Measurements from ENCODE around the gene RPL28. TPM values are rescaled to one million over a fixed set of nuclear protein-coding genes. Genes with fewer than 3 reads are reported as not detected.

RPL28 gene
- total and polyA plus RNA-seq, 2 of the 13 experiments (the other 11 are each of a cell fraction or from before 2014, with no cell fraction given), result 105 to 420 TPM

DNA sequence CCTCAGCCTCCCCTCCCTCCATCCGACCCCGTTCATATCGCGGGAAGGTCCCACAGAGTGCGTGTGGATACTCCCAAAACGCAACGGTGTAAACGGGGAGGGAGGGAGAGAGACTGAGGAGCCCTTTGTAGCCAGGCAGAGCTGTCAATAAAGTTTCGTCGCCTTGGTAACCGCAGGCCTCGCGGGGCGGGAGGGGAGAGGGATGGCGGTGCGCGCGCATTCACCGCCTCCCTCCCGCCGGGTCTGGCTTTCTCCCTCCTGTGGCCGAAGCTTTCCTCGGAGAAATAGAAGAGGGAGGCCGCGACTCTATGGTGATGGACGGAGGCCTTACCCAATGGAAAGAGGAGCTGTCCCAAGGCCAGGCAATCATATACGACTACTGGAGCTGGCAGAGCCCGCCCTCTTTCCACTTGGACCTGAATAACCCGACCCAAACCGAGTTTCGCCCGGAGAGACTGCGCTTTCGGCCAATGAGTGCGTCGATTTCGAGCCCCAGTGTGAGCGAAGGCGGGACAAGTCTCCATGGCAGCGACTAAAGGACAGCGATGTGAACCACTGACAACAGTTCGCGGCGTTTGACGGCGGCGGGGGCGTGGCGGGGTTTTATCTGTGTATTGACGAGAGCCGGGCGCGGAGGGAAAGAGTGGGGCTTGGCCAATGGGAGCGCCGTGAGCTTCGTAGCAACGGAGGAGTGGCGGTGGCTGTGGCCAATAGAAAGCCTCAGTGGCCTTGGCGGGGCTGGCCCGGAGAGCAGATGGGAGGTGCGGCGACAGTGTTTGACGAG is 46.4 kb upstream of the RPL28 start, which contains the start of gene KMT5C (continued):
- TF ChIP-seq, protein P1, sequence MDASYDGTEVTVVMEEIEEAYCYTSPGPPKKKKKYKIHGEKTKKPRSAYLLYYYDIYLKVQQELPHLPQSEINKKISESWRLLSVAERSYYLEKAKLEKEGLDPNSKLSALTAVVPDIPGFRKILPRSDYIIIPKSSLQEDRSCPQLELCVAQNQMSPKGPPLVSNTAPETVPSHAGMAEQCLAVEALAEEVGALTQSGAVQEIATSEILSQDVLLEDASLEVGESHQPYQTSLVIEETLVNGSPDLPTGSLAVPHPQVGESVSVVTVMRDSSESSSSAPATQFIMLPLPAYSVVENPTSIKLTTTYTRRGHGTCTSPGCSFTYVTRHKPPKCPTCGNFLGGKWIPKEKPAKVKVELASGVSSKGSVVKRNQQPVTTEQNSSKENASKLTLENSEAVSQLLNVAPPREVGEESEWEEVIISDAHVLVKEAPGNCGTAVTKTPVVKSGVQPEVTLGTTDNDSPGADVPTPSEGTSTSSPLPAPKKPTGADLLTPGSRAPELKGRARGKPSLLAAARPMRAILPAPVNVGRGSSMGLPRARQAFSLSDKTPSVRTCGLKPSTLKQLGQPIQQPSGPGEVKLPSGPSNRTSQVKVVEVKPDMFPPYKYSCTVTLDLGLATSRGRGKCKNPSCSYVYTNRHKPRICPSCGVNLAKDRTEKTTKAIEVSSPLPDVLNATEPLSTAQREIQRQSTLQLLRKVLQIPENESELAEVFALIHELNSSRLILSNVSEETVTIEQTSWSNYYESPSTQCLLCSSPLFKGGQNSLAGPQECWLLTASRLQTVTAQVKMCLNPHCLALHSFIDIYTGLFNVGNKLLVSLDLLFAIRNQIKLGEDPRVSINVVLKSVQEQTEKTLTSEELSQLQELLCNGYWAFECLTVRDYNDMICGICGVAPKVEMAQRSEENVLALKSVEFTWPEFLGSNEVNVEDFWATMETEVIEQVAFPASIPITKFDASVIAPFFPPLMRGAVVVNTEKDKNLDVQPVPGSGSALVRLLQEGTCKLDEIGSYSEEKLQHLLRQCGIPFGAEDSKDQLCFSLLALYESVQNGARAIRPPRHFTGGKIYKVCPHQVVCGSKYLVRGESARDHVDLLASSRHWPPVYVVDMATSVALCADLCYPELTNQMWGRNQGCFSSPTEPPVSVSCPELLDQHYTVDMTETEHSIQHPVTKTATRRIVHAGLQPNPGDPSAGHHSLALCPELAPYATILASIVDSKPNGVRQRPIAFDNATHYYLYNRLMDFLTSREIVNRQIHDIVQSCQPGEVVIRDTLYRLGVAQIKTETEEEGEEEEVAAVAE (CRISPR knock-in tag; IDR thresholded peaks at IDR 0.05; ENCODE audit: borderline replicate concordance), result no peak
- no peak for TF ChIP-seq ZNF101 (CRISPR knock-in tag; IDR thresholded peaks at IDR 0.05; ENCODE audit: borderline replicate concordance, low read depth)
- TF ChIP-seq, protein P2, sequence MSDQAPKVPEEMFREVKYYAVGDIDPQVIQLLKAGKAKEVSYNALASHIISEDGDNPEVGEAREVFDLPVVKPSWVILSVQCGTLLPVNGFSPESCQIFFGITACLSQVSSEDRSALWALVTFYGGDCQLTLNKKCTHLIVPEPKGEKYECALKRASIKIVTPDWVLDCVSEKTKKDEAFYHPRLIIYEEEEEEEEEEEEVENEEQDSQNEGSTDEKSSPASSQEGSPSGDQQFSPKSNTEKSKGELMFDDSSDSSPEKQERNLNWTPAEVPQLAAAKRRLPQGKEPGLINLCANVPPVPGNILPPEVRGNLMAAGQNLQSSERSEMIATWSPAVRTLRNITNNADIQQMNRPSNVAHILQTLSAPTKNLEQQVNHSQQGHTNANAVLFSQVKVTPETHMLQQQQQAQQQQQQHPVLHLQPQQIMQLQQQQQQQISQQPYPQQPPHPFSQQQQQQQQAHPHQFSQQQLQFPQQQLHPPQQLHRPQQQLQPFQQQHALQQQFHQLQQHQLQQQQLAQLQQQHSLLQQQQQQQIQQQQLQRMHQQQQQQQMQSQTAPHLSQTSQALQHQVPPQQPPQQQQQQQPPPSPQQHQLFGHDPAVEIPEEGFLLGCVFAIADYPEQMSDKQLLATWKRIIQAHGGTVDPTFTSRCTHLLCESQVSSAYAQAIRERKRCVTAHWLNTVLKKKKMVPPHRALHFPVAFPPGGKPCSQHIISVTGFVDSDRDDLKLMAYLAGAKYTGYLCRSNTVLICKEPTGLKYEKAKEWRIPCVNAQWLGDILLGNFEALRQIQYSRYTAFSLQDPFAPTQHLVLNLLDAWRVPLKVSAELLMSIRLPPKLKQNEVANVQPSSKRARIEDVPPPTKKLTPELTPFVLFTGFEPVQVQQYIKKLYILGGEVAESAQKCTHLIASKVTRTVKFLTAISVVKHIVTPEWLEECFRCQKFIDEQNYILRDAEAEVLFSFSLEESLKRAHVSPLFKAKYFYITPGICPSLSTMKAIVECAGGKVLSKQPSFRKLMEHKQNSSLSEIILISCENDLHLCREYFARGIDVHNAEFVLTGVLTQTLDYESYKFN (CRISPR knock-in tag; conservative IDR thresholded peaks at IDR 0.05), result no peak; the same call in 1 of the 2 replicates
- TF ChIP-seq ONECUT2 (CRISPR knock-in tag; IDR thresholded peaks at IDR 0.05), result no peak
- no peak for TF ChIP-seq ZNF180 (CRISPR knock-in tag; IDR thresholded peaks at IDR 0.05; ENCODE audit: borderline replicate concordance, low read depth)
- no peak for TF ChIP-seq TCF7 (IDR thresholded peaks at IDR 0.05; ENCODE audit: low read depth)
- TF ChIP-seq, protein P3, sequence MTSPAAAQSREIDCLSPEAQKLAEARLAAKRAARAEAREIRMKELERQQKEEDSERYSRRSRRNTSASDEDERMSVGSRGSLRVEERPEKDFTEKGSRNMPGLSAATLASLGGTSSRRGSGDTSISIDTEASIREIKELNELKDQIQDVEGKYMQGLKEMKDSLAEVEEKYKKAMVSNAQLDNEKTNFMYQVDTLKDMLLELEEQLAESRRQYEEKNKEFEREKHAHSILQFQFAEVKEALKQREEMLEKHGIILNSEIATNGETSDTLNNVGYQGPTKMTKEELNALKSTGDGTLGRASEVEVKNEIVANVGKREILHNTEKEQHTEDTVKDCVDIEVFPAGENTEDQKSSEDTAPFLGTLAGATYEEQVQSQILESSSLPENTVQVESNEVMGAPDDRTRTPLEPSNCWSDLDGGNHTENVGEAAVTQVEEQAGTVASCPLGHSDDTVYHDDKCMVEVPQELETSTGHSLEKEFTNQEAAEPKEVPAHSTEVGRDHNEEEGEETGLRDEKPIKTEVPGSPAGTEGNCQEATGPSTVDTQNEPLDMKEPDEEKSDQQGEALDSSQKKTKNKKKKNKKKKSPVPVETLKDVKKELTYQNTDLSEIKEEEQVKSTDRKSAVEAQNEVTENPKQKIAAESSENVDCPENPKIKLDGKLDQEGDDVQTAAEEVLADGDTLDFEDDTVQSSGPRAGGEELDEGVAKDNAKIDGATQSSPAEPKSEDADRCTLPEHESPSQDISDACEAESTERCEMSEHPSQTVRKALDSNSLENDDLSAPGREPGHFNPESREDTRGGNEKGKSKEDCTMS (CRISPR knock-in tag; conservative IDR thresholded peaks at IDR 0.05), result no peak
- TF ChIP-seq, protein P4, sequence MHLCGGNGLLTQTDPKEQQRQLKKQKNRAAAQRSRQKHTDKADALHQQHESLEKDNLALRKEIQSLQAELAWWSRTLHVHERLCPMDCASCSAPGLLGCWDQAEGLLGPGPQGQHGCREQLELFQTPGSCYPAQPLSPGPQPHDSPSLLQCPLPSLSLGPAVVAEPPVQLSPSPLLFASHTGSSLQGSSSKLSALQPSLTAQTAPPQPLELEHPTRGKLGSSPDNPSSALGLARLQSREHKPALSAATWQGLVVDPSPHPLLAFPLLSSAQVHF (CRISPR knock-in tag; IDR thresholded peaks at IDR 0.05), result no peak
- TF ChIP-seq KLF15 (CRISPR knock-in tag; IDR thresholded peaks at IDR 0.05; ENCODE audit: borderline replicate concordance), result no peak
- TF ChIP-seq, protein P5, sequence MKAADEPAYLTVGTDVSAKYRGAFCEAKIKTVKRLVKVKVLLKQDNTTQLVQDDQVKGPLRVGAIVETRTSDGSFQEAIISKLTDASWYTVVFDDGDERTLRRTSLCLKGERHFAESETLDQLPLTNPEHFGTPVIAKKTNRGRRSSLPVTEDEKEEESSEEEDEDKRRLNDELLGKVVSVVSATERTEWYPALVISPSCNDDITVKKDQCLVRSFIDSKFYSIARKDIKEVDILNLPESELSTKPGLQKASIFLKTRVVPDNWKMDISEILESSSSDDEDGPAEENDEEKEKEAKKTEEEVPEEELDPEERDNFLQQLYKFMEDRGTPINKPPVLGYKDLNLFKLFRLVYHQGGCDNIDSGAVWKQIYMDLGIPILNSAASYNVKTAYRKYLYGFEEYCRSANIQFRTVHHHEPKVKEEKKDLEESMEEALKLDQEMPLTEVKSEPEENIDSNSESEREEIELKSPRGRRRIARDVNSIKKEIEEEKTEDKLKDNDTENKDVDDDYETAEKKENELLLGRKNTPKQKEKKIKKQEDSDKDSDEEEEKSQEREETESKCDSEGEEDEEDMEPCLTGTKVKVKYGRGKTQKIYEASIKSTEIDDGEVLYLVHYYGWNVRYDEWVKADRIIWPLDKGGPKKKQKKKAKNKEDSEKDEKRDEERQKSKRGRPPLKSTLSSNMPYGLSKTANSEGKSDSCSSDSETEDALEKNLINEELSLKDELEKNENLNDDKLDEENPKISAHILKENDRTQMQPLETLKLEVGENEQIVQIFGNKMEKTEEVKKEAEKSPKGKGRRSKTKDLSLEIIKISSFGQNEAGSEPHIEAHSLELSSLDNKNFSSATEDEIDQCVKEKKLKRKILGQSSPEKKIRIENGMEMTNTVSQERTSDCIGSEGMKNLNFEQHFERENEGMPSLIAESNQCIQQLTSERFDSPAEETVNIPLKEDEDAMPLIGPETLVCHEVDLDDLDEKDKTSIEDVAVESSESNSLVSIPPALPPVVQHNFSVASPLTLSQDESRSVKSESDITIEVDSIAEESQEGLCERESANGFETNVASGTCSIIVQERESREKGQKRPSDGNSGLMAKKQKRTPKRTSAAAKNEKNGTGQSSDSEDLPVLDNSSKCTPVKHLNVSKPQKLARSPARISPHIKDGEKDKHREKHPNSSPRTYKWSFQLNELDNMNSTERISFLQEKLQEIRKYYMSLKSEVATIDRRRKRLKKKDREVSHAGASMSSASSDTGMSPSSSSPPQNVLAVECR (CRISPR knock-in tag; IDR thresholded peaks at IDR 0.05; ENCODE audit: borderline replicate concordance), result peak; percentile 63; the same call in 1 of the 2 replicates
- TF ChIP-seq ZNF138 (CRISPR knock-in tag; IDR thresholded peaks at IDR 0.05; ENCODE audit: low read depth), result no peak

Data from HepG2 (cell line).